ENCODE results near the gene DCBLD1.
"Not testable (repeated sequence)": the region's sequence is repeated elsewhere in the genome, so short reads cannot be mapped to it uniquely, and the experiment has no call there.

Gene DCBLD1

DNA sequence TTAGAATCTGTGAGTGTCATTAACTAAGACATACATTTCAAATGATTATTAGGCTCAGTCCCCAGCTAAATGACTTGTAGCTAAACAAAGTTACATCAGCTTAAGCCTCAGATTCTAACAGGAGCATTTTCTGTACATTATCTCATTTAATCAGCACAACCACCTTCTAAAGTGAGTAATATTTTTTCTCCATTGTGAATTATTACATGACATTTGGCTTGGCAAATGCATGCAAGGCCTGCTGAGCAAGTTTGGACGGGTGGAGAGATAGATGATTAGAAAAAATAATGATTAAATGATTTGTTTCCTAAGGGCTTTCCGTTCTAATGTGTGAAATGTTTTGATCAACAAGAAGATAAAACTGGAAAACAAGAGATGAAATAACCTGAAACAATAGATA lies 20.7 kb downstream of the DCBLD1 start:
- no peak for DNase-seq

DNA sequence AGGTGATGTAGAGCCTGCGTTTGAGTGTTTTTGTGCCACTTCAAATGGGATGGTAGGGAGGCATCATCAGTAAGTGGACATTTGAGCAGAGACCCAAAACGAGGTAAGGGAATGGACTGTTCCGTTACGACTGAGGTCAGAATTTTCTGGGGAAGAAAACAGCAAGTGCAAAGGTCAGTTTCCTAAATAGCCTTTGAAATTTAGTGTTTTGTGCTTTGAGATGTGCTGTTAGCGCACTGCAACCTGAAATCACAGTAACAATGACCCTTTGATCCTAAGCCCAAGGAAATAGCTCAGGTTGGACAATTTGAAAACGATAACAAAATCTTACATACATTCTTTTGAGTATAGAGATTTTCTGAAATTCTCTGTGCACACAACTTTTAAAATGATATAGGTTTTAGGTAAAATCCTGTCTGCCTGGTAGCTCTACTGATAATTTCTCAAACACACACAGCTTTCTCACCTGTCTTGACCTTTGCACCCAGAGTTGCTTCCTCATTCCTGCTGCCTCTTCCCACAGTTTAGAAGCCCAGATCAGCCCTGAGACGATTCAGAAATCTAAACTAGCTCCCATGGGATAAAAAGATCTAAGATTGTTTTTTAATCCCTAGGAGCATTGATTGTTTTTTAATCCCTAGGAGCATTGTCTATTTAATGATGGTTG lies 22.1 kb downstream of the DCBLD1 start:
- DNase-seq, result no peak

DNA sequence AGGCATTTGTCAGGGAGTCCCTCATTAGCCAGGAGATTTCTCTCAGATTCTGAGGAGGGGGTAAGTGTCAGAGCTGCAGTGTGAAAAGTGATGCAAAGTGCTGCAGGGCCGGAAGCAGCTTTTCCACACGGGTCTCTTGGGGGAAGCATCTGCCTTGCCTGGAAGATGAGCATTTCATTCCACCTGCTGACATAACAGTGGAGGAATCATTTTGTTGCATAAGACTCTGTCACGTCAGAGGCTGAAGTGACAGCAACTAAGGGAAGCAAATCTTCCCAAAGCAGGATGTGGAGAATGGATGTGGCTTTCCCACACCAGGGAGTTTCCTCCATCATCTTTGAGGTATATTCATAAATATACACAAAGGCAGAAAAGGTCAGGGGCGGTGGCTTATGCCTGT lies 22.8 kb downstream of the DCBLD1 start:
- no peak for DNase-seq

DNA sequence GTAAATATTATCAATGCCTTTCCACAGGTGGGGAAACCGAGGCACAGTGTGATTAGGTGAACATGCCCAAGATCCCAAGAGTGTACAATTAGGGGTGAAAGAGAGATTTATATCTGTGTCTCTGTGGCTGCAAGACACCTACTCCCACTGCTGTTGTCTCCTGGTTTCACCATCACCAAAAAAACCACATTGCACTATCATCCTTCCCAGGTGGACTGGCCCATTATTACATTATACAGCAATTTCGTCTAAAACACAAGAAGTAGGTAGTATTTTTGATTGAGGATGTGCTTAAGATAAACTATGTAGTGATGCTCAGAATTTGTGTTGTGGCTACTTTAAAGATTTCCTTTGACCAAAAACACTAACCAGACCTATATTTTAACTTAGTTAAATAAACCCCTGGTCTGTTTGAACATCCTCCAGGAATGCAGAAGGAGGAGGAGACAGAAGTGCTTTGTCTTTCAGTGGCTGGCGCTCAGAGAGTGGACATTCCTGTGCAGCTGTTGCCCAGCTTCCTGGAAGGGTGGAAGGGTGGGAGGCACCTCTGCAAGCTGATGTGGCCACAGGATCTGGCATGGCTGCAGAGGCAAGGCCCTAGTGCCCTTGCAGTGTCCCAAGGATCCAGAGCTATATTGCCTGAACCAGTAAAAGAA lies 23.8 kb downstream of the DCBLD1 start:
- DNase-seq, result no peak

DNA sequence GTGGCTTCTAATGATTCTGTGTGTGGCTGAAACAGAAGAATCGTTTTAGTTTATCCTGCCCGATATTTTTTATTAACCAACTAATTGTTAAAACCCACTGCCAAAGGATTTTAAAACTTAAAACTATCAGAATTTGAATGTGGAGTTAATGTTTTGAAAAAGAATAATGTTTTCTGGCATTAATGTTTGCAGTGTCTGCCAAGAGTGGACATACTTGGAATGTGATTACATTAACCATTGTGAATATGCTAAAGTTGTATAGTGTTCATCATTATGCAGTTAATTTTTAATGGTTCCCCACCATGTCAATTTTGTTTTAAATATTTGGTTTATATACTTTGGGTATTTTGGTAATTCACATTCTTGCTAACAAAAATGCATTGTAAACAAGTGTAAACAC lies 24.4 kb downstream of the DCBLD1 start:
- DNase-seq, result no peak

DNA sequence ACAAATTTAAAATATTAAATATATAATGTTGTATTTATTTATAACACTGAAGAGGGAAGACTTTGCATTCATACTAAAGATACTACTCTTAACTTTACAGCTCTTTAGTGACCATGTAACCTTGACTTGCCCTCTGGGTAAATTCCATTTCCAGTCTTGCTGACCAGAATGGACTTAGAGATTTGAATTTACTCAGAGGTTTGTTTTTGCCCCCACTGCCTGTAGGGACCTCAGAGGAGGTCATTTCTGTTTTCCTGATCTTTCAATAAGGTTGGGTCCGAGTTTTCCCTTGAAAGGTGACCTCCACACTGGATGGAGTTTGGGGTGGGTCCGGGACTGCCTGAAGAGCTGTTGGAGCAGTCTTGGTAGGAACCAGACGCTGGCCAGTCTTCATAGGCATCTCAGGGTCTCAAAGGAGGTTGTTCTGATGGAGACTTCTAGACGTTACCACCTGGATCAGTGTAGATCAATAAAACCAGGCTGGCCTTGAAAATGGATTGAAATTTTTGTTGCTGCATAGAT lies 26.0 kb downstream of the DCBLD1 start:
- no peak for DNase-seq

DNA sequence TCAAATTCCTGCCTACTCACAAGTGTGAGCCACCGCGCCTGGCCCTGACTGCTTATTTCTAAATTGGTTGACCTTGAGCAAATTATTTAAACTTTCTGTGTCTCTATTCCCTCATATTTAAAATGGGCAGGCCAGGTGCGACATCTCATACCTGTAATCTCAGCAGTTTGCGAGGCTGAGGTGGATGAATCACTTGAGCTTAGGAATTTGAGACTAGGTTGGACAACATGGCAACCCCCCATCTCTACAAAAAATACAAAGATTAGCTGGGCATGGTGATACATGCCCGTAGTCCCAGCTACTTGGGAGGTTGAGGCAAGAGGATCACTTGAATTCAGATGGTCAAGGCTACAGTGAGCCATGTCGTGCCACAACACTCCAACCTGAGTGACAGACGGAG lies 26.5 kb downstream of the DCBLD1 start:
- DNase-seq, result no peak

DNA sequence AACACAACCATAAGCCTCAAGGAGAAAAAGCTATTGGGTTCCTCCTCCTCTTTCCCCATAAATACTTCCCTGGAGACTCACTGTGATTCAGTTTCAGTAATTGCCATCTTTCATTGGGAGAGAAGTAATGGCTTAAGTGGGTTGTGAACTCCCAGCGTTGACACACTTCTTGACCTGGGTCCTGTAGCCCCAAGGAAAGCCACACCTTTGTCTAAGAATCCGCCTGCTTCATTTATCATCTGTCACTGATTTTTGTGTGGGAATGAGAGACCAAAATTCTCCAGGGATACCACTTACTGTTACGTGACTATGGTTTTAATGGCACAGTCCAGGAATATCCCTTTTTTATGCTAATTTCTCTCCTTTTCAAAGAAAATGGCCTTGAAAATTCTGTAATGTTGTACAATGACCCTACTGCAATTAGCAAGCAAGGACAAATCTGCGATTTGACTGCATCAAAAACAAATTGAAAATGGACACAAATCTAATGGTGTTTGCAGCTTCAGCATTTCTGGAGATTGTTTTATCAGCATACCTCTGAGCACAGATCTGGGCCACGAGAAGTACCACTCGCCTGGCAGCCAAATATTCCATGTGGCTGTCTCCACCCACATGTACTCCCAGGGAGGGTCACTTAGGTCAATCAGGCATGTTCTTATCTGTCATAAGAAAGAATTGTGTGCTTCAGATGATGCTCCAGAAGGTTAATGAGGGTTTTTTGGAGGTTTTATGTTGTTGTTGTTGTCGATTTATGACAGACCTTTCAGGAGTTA lies 29.8 kb downstream of the DCBLD1 start:
- DNase-seq, result no peak

DNA sequence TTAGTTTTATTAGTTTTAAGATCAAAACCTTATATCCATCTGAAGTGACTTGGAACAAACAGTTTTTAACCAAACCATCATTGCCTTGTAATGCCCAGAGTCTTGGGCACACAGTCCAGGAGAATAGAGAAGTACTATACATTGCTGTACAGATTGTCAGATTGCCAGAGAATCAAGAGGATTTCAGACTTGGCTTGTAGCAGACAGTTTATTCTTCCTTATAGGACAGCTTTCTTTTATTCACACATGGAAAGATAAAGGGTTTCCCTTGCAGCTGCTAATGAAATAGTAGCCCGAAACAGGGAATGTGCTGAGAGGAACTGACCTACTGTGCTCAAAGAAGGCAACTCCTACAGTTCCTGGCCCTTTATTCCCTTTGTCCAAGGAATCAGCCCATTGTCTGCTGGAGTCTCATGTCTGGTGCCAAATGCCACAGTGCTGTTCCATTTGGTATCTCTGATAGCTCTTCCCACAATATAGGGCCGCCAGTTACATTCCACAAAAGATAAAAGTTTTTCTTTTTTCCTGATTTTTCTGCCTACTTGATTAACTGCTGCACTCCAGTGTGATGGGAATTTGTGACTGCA lies 30.6 kb downstream of the DCBLD1 start:
- no peak for DNase-seq

DNA sequence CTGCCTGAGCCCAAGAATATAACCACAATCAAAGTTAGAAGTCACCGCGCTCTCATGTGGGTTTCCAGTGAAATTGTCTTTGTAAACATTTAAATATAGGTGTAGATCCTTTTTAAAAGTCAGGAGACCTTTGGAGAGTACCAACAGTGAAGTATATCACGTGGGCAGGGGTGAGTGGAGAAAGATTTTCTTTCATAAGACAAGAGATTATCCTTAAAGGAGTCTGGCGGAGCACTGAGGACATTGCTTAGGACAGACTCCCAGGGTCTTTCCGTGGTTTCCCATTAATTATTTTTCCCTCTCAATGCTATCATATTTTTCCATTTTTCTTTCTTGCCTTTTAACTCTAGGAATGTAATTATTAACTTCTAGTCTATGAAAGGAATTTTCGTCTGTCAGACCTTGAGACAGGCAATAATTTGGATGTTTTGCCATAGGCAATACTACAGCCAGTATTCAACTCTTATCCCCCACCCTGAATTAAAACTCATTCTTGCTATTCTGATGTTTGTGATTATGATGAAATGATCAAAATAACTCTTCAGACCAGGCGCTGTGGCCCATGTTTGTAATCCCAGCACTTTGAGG lies 31.4 kb downstream of the DCBLD1 start:
- no peak for DNase-seq

DNA sequence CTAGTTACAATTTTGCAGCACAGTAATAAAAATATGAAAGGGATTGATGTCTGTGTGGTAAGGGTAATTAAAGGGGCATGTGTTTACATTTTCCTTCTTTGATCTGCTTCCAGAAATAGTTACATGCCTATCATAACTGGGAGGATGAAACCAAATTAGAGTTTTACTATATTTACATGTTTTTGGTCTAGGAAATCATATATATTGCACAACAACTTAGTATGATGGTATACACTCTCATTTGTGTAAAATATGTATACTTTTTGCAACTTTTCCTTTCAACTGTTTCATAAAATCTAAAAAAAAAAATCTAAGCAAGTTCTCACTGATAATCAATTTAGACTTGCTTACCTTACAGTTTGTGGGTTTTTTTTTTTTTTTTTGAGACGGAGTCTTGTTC lies 32.2 kb downstream of the DCBLD1 start:
- no peak for DNase-seq

DNA sequence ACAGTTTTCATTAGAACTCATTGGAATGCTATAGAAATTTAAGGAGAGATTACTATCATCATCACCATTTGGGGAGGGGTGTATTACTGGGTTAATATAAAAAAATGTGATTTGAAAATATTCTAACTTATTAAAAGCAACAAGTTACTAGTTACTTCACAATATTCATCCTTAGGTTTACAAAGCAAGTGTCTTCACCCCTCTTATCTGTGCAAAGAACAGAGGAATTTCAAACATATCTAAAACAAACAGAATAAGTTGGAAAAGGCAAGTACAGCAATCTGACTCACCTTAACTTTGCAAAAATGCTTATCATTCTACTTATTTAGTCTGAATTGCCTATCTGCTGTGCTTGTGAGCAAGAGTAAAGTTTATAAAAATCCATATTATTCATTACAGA lies 32.9 kb downstream of the DCBLD1 start:
- DNase-seq, result no peak

DNA sequence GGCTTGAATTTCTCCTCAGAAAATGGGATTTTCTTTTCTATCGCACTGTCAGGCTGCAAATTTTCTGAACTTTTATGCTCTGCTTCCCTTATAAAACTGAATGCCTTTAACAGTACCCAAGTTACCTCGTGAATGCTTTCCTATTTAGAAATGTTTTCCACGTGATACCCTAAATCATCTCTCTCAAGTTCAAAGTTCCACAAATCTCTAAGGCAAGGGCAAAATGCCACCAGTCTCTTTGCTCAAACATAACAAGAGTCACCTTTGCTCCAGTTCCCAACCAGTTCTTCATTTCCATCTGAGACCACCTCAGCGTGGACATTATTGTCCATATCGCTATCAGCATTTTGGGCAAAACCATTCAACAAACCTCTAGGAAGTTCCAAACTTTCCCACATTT lies 35.5 kb downstream of the DCBLD1 start:
- not testable (repeated sequence) for DNase-seq

DNA sequence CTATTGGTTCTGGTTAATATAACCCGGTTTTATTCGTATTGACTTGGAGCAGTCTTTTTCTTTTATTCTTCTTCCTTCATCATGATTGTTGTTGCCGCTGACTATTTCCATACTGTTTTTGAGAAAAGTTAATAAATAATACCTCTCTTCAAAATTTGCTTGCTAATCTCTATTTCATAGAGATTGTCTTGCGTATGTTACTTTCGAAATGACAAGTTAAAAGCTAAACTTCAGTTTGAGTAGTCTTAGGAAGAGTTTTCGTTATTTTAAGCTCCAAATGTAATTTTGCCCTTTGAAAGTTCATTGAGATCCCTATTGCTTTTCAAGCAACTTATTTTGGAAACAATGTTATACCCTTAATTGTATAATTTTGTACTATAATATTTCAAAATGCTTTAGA lies 36.4 kb downstream of the DCBLD1 start:
- DNase-seq, result no peak

DNA sequence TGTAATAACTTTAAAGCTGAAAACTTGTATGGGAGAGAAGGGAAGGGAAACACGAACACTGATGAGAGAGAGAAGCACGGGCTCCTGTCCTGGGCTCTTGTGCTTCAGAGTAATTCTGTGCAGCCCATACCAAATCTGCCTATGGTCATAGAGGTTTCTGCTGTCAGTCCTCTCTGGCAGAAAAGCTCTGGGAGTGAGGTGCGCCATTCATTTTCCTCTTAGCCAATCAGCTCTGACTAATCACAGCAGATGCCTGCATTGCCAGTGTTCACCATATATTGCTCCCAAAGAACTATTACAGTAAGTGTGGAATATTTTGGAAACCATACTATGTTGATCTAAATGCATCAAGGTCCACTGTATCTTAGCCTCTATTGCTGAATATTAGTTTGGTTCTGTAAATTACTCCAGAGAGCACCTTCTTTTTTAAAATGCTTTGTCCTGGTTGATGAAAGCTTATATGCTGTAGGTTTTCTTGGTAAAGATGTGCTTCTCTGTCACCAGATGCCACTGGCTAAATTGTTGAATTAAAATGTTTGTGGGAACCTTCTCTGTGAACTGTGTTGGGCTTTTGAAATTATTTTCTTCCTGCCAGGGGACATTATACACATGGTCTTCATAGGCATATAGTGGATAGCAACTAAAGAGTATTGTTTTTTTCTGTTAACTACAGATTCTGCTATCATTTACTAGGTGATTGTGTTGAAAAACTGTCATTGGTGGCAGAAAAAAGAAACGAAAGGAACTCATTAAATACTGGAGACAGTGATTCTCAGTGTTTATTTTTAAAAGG lies 38.3 kb downstream of the DCBLD1 start:
- no peak for DNase-seq

DNA sequence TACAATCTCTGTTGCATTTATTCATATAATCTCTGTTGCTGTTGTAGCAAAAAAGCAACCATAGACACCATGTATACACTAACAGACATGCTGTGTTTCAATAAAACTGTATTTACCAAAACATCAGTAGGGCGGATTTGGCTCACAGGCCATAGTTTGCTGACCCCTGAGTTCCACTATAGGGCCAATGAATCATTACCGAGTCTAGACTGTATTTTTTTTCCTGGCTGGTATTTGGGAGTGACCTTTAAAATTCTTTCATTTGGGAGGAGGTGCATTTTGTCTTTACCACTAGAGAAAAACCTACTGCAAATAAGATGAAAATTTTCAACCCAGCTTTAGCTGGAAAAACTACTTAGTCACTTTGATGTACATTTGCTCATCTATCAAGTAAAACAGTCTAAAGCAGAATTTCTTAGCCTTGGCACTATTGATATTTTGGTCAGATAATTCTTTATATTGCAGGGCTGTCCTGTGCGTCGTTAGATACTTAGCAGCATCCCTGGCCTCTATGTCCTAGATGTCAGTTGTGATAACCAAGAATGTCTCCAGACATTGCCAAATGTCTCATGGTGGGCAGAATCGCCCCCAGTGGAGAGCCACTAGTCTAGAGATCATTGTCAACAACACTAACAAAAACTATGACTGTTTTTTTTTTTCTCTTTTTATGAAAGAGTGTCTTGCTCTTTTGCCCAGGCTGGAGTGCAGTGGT lies 39.5 kb downstream of the DCBLD1 start:
- DNase-seq, result no peak

DNA sequence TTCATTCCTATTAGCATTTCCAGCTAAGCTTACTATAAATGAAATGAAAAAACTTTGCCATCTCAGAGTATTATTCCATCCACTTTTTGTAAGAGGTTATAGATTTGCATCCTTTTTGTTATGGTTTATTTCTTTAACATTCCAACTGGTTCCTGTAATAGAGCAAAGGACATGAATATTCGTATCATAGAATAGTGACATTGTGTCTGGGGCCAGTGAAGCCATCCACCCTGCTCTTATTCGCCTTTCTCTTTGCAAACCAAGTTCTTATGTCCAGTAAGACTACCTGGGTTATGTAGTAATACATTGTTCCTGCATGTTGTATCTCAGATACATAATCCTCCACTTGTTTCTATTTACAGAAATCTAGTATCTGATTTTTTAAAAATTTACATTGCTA lies 43.1 kb downstream of the DCBLD1 start:
- DNase-seq, result no peak

DNA sequence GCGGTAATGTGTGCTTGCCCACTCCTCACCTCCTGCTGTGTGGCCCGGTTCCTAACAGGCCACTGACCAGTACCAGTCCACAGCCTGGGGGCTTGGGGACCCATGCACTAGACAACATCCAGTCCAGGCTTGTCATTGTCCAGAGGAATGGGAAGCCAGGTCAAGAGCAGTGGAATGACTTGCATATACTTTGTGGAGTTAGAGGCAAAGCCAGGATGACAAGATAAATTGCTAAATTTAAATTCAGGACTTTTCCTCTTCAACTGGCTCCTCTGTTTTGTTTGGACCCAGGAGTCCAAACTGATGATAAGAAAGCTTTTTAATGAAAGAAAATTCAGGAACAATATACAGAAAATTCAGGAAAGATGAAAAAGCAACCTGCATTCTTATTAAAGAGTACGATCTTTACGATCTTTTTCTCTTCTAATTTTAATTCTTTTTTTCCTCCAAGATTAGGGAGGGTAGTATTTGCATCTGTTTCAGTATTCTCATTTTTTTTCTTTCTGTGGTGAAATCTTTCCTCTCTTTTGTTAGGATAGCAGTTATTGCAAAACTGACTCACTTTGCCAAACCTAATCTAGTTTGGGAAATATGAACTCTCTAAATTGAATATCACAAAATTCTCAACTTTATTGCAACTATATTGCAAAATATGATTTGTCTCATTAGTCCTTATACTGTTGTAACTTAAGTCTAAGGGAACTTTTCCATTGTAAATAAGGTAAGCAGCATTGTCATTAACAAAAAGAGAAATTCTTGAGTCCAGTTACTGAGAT lies 48.2 kb downstream of the DCBLD1 start:
- no peak for DNase-seq

DNA sequence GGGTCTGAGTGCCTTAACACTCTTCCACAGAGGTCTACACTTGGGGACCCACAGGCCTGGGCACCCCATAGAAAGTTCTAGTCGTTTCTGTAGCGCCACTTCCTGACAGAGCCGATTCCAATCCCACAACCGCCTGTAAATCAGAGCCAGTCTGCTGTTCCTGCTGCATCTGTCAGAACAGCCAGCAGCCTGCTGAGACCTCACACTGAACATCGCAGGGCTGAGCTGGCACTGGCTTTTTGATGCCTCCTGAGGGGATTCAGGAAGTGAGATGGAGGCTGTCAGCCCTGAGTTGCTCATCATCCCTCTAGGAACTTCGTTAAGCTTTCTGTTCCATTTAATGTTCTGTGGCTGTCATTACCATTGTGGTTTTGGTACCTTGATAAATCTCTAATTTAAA lies 48.9 kb downstream of the DCBLD1 start:
- no peak for DNase-seq

DNA sequence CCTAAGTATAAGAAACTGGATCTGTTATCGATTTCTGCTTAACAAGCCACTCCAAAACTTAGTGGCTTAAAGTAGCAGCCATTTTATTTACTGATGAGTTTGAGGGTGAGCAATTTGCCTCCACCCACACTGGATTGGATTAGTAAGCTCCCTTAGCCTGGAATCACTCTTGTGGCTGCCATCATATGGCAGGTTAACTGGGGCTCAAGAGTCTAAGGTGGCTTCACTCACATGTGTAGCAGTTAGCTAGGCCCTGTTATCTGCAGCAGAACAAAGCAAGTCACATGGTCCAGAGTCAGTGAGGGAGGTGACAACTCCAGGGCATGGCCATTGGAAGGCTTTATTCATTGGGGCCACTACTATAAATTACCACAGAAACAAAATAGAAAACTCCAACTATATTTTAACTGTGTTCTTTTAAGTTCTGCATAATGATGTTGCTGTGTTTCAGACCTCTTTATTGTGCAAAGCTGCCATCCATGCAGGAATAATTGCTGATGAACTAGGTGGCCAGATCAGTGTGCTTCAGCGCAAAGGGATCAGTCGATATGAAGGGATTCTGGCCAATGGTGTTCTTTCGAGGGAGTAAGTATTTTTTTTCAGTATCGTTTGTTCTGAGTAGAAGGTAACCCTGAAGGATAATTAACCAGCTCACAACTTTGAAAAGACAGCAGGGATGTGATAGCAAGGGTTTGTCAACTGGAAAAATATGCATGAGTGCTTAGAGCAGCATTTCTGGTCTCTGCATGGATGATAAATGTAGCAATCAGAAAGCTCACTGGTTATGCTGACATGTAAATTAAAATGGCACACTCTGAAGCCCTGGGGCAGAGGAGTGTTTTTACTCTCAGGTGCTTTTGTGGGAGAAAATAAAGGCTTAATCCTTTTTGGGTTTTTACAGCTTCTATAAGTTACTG lies 49.6 kb downstream of the DCBLD1 start:
- no peak for DNase-seq
